SU-DHL-6 (cell line): Measurements from ENCODE around the gene PNPLA7.

Experiments
- EZH2phosphoT487 ChIP-seq: fragments of 200-600 bp; sonication (generic), shearing (Covaris generic); conservative IDR thresholded peaks from 2 replicates; pipeline ENCODE4 v1.6.1; 2018; ENCODE audit warnings: mild to moderate bottlenecking, antibody characterized with exemption, low read length, moderate library complexity, mixed read lengths
- TF ChIP-seq, protein P1 (sequence below): fragments of 200-600 bp; sonication (generic); IDR thresholded peaks from one replicate; pipeline ENCODE4 v1.5.1; 2017; ENCODE audit warnings: antibody characterized with exemption, mild to moderate bottlenecking, low read length, moderate library complexity; ENCODE audit not compliant: insufficient read depth, poor library complexity, severe bottlenecking

- TF ChIP-seq, protein P1, sequence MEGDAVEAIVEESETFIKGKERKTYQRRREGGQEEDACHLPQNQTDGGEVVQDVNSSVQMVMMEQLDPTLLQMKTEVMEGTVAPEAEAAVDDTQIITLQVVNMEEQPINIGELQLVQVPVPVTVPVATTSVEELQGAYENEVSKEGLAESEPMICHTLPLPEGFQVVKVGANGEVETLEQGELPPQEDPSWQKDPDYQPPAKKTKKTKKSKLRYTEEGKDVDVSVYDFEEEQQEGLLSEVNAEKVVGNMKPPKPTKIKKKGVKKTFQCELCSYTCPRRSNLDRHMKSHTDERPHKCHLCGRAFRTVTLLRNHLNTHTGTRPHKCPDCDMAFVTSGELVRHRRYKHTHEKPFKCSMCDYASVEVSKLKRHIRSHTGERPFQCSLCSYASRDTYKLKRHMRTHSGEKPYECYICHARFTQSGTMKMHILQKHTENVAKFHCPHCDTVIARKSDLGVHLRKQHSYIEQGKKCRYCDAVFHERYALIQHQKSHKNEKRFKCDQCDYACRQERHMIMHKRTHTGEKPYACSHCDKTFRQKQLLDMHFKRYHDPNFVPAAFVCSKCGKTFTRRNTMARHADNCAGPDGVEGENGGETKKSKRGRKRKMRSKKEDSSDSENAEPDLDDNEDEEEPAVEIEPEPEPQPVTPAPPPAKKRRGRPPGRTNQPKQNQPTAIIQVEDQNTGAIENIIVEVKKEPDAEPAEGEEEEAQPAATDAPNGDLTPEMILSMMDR: no peak
- no peak for TF ChIP-seq EZH2phosphoT487
These were observed 53.4 kb downstream of the PNPLA7 start for GRCh38 chr9:137496601-137497375.
